B cell (primary cell): ENCODE data around the gene FBXO10.

Experiments used
- CTCF ChIP-seq: fragments of 200-600 bp; IDR thresholded peaks from one replicate; pipeline ENCODE4 v1.8.0; 2022; ENCODE audit warnings: antibody characterized with exemption, mild to moderate bottlenecking
- EZH2 ChIP-seq: IDR thresholded peaks from 2 replicates; pipeline ENCODE4 v1.6.1; 2012; ENCODE audit warnings: borderline replicate concordance, low read depth, mild to moderate bottlenecking, moderate library complexity, low read length; ENCODE audit not compliant: insufficient read depth, poor library complexity, severe bottlenecking

- TF ChIP-seq CTCF (no peak), EZH2 (no peak)
Observed at GRCh38 chr9:37587521-37587920, 11.3 kb upstream of the FBXO10 start.
